ENCODE measurements around the gene PRKCA.

DNA sequence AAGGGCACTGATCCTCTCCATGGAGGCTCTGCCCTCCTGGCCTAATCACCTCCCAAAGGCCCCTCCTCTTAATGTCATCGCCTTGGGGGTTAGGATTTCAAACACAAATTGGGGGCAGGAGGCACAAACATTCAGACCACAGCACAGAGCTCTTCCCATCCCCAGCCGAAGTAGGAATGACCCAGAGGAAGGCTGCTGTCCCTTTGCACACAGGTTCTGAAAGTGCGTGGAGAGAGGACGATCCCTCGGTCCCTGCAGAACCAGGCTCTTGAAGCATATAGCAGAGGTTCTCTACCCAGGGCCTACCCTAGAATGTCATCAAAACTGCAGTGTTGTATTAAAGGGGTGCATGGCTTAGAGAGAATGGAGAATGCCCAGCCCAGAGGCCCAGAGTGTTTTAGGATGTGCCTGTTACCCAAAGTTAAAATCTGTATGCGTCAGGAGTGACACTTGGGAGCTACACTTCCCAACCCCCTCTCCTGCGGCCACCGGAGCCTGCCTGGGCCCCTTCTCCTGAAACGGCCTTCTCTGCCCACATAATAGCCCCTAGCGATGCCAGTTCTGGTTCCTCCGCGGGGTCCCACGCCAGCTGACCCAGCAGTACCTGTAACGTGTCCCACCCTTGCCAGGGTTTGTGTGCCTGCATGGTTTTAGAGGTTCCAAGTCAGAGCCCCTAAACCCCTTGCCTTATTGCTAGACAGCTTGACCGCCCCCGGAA is 373.0 kb downstream of the PRKCA start:
- TF ChIP-seq, protein P1, sequence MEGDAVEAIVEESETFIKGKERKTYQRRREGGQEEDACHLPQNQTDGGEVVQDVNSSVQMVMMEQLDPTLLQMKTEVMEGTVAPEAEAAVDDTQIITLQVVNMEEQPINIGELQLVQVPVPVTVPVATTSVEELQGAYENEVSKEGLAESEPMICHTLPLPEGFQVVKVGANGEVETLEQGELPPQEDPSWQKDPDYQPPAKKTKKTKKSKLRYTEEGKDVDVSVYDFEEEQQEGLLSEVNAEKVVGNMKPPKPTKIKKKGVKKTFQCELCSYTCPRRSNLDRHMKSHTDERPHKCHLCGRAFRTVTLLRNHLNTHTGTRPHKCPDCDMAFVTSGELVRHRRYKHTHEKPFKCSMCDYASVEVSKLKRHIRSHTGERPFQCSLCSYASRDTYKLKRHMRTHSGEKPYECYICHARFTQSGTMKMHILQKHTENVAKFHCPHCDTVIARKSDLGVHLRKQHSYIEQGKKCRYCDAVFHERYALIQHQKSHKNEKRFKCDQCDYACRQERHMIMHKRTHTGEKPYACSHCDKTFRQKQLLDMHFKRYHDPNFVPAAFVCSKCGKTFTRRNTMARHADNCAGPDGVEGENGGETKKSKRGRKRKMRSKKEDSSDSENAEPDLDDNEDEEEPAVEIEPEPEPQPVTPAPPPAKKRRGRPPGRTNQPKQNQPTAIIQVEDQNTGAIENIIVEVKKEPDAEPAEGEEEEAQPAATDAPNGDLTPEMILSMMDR (IDR thresholded peaks at IDR 0.05; ENCODE audit: low read depth, low read length, poor library complexity, severe bottlenecking) = no peak
- TF ChIP-seq EZH2phosphoT487 (IDR thresholded peaks at IDR 0.05; ENCODE audit: borderline replicate concordance, low read length) = no peak

Measured in DOHH2 (cell line).